Neural progenitor cell (in vitro differentiated cells): ENCODE measurements around the gene DTD1. TPM values are rescaled to one million over a fixed set of nuclear protein-coding genes. Genes with fewer than 3 reads are reported as not detected.

ENCODE experiments used
- DNase-seq: peaks from one replicate; pipeline ENCODE4 v3.0.0-alpha.2; 2016; ENCODE audit warnings: low spot score
- H2AFZ ChIP-seq: fragments of 200-600 bp; sonication (generic); replicated peaks from 2 replicates; pipeline ENCODE4 v1.6.1; 2016; ENCODE audit warnings: antibody characterized with exemption
- H3F3A ChIP-seq: fragments of 200-600 bp; sonication (generic); 2 replicates; pipeline ENCODE4 v1.6.1; 2016; ENCODE audit warnings: antibody characterized with exemption, low read depth
- H3K27ac ChIP-seq: fragments of 200-600 bp; sonication (generic); 2 replicates; pipeline ENCODE4 v1.5.1; 2016; ENCODE audit warnings: mild to moderate bottlenecking
- H3K27me3 ChIP-seq: fragments of 200-600 bp; sonication (generic); 2 replicates; pipeline ENCODE4 v1.6.1; 2016; ENCODE audit warnings: mild to moderate bottlenecking, moderate library complexity
- H3K36me3 ChIP-seq: fragments of 200-600 bp; sonication (generic); 2 replicates; pipeline ENCODE4 v1.5.1; 2016
- H3K4me1 ChIP-seq: fragments of 200-600 bp; sonication (generic); 2 replicates; pipeline ENCODE4 v1.6.1; 2016; ENCODE audit warnings: mixed run types
- H3K4me2 ChIP-seq: fragments of 200-600 bp; sonication (generic); 2 replicates; pipeline ENCODE4 v1.6.1; 2016
- H3K4me3 ChIP-seq: fragments of 200-600 bp; sonication (generic); 2 replicates; pipeline ENCODE4 v1.5.1; 2016
- H3K79me2 ChIP-seq: fragments of 200-600 bp; sonication (generic); 2 replicates; pipeline ENCODE4 v1.6.1; 2016; ENCODE audit warnings: low read depth
- H3K9ac ChIP-seq: fragments of 200-600 bp; sonication (generic); 2 replicates; pipeline ENCODE4 v1.6.1; 2016
- H3K9me3 ChIP-seq: fragments of 200-600 bp; sonication (generic); 2 replicates; pipeline ENCODE4 v1.5.1; 2016; ENCODE audit warnings: low read depth
- H4K20me1 ChIP-seq: fragments of 200-600 bp; sonication (generic); 2 replicates; pipeline ENCODE4 v1.6.1; 2016; ENCODE audit warnings: low read depth
- H3K27ac Mint-ChIP-seq: 3 replicates; pipeline ENCODE4 v1.8.0; 2021; ENCODE audit warnings: mixed read lengths
- H3K27me3 Mint-ChIP-seq: 2 replicates; pipeline ENCODE4 v1.8.0; 2022; ENCODE audit warnings: low read depth, mild to moderate bottlenecking, inconsistent platforms, moderate library complexity, mixed read lengths; ENCODE audit not compliant: insufficient read depth
- H3K36me3 Mint-ChIP-seq: 3 replicates; pipeline ENCODE4 v1.8.0; 2021; ENCODE audit warnings: mixed read lengths
- H3K4me1 Mint-ChIP-seq: 3 replicates; pipeline ENCODE4 v1.8.0; 2021; ENCODE audit warnings: mixed read lengths
- H3K4me3 Mint-ChIP-seq: 3 replicates; pipeline ENCODE4 v1.8.0; 2021; ENCODE audit warnings: mild to moderate bottlenecking, moderate library complexity, mixed read lengths
- H3K9me3 Mint-ChIP-seq: 3 replicates; pipeline ENCODE4 v1.8.0; 2020; ENCODE audit warnings: mixed read lengths
- CTCF ChIP-seq: fragments of 200-600 bp; sonication (generic); IDR thresholded peaks from 2 replicates; pipeline ENCODE4 v1.5.1; 2017; ENCODE audit warnings: antibody characterized with exemption, mild to moderate bottlenecking
- EZH2 ChIP-seq: fragments of 200-600 bp; sonication (generic); IDR thresholded peaks from 2 replicates; pipeline ENCODE4 v1.6.1; 2017; ENCODE audit warnings: antibody characterized with exemption, mild to moderate bottlenecking, moderate library complexity
- EZH2phosphoT487 ChIP-seq: fragments of 200-600 bp; sonication (generic); IDR thresholded peaks from 2 replicates; pipeline ENCODE4 v1.6.1; 2017; ENCODE audit warnings: antibody characterized with exemption
- total RNA-seq: library from RNA; depleted of rRNA; stranded (reverse); fragments of >200 nt; gene quantifications from 2 replicates; pipeline ENCODE4 v1.2.3, GENCODE V29; 2015; ENCODE audit warnings: low replicate concordance

Gene DTD1
- total RNA-seq, 1 donor from 2014 or later, result 92.6 TPM

DNA sequence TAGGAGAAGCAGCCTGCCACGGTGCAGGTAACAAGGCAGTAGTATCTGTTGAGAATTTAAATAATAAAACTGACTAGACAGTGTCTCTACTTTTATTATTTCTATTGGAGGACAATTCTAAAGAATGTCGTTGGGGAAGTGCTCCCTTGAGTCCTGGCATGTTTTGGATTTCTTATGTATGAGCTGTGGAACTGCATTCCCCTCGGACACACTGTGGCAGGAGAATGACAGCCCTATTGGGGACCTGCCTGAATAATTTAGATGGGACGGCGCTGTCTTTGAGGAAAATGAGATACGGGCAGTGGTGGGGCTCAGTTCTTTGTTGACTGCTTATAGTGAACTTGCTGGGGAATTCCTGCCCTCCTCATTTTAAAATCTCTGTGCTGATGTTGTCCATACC is 223.3 kb downstream of the DTD1 start:
- Mint-ChIP-seq H3K9me3 (no peaks in the 10 kb centered on the region), H3K36me3 (no peaks in the 10 kb centered on the region)
- DNase-seq, result no peak

DNA sequence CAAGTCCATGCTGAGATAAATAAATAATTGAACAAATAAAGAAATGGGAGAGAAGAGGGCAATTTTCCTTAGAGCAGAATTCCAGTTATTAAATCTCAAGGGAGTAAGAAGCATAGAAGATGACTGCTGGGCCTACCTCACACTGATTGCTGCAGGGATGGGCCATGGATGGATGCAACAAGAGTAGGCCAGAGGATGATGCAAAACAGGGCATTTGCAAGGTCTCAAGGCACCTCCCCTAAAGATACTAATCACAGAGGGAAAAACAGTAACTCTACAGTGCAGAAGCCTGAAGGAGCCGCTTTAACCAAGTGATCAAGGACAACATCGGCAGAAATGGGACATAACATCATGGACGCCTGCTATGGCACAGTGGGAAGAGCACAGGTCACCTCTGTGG is 224.1 kb downstream of the DTD1 start:
- TF ChIP-seq EZH2phosphoT487 (no peak), EZH2 (no peak), CTCF (no peak)
- no peak overlapping the region for H3K27ac ChIP-seq
- Mint-ChIP-seq H3K36me3 (no peaks in the 10 kb centered on the region), H3K27ac (no peak overlapping the region), H3K4me3 (no peak overlapping the region), H3K27me3 (no peaks in the 10 kb centered on the region), H3K9me3 (no peaks in the 10 kb centered on the region), H3K4me1 (no peaks in the 10 kb centered on the region)
- no peaks in the 10 kb centered on the region for H3K4me1 ChIP-seq
- no peak overlapping the region for H3K4me3 ChIP-seq
- no peak overlapping the region for H3K4me2 ChIP-seq
- H3K36me3 ChIP-seq, result no peaks in the 10 kb centered on the region
- no peaks in the 10 kb centered on the region for H4K20me1 ChIP-seq
- no peaks in the 10 kb centered on the region for H3K79me2 ChIP-seq
- H2AFZ ChIP-seq, result no peak overlapping the region
- no peak overlapping the region for H3K9ac ChIP-seq
- H3K9me3 ChIP-seq, result no peaks in the 10 kb centered on the region
- H3K27me3 ChIP-seq, result no peaks in the 10 kb centered on the region
- H3F3A ChIP-seq, result no peaks in the 10 kb centered on the region
- no peak for DNase-seq

More for the DNA sequence above, 223.3 kb downstream of the DTD1 start:
- H3K9me3 ChIP-seq, result no peaks in the 10 kb centered on the region
- H3K27me3 Mint-ChIP-seq, result no peaks in the 10 kb centered on the region
- H3K4me3 Mint-ChIP-seq, result no peak overlapping the region
- H4K20me1 ChIP-seq, result no peaks in the 10 kb centered on the region
- no peaks in the 10 kb centered on the region for H3K4me1 ChIP-seq
- no peaks in the 10 kb centered on the region for H3K27me3 ChIP-seq
- H3K36me3 ChIP-seq, result no peaks in the 10 kb centered on the region
- no peaks in the 10 kb centered on the region for H3K4me1 Mint-ChIP-seq
- no peak overlapping the region for H3K4me2 ChIP-seq
- H3K79me2 ChIP-seq, result no peaks in the 10 kb centered on the region
- no peak for TF ChIP-seq EZH2phosphoT487
- TF ChIP-seq EZH2, result no peak
- no peak overlapping the region for H3K27ac Mint-ChIP-seq
- H3F3A ChIP-seq, result no peaks in the 10 kb centered on the region
- no peak overlapping the region for H3K27ac ChIP-seq
- H3K4me3 ChIP-seq, result no peak overlapping the region
- H2AFZ ChIP-seq, result no peak overlapping the region
- no peak overlapping the region for H3K9ac ChIP-seq

DNA sequence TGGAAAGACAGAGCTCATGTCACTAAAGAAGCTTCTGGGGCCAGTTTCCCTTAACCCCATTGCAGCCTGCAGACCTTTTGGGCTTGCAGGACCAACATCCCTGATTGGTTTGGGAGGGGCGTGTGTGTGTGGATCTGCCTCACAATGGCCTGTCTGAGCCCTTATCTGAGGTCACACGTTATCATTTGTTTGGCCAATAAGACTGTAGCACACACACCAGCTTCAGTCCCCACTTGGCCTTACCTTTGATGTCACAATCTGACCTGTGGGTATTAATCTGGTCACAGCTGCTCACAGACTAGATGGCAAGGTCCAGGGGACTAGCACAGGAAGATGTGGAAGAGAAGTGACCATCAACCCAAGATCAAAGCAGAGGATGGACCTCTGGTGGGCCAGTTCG is 225.6 kb downstream of the DTD1 start, which contains the start of gene SCP2D1:
Gene SCP2D1, plus strand, starts transcription at position 301 of the 400 bp plus-strand sequence. Its CDS starts 33 bp downstream, at position 334.
- Mint-ChIP-seq H3K27me3 (peaks cover under 1% of the 10 kb centered on the region), H3K4me3 (no peak within 1 kb of the TSS), H3K36me3 (no peaks in the 10 kb centered on the region), H3K4me1 (no peaks in the 10 kb centered on the region), H3K27ac (no peak within 1 kb of the TSS), H3K9me3 (no peaks in the 10 kb centered on the region)
- Histone ChIP-seq H3F3A (no peaks in the 10 kb centered on the region), H4K20me1 (no peaks in the 10 kb centered on the region), H3K4me2 (no peak within 1 kb of the TSS), H3K9me3 (no peaks in the 10 kb centered on the region), H3K79me2 (no peaks in the 10 kb centered on the region), H3K27ac (no peak within 1 kb of the TSS), H3K4me1 (no peaks in the 10 kb centered on the region), H3K36me3 (no peaks in the 10 kb centered on the region), H3K27me3 (no peaks in the 10 kb centered on the region), H2AFZ (no peak within 1 kb of the TSS), H3K9ac (no peak within 1 kb of the TSS), H3K4me3 (no peak within 1 kb of the TSS)
- DNase-seq, result no peak
- TF ChIP-seq CTCF, result no peak
- TF ChIP-seq EZH2, result no peak
- TF ChIP-seq EZH2phosphoT487, result no peak

DNA sequence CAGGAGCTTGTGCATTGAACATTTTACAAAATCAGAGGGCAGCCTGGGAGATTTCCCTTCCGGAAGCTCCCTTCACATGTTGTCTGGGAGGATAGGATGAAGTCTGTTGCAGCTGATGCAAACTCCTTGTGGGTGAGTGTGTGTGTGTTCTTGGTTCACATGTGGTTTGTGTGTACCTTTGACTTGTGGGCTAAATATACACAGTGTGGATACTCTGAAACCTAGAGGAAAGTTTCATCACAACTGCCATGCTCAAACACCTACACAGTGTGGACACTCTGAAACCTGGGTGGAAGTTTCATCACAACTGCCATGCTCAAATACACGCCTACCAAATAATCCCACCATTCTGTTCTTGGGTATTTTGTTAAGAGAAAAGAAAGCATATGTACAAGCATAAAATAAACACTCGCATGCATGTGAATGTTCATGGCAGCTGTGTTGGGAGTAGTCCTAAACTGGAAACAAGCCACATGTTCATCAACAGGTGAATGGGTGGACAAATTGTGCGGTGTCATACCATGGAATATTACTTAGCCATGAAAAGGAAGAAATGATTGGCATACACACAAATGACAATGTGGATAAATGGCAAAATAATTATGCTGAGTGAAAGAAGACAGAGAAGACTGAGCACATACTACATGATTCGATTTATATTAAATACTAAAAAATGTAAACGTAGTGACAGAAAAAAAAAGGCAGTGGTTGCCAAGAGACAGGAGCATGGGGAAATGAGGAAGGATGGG is 227.5 kb downstream of the DTD1 start:
- no peaks in the 10 kb centered on the region for H3K4me1 ChIP-seq
- no peak overlapping the region for H3K27ac Mint-ChIP-seq
- H3K27ac ChIP-seq, result no peak overlapping the region
- H3K9me3 ChIP-seq, result no peaks in the 10 kb centered on the region
- no peaks in the 10 kb centered on the region for H4K20me1 ChIP-seq
- H3F3A ChIP-seq, result no peaks in the 10 kb centered on the region
- TF ChIP-seq EZH2 (no peak), EZH2phosphoT487 (no peak), CTCF (no peak)
- no peaks in the 10 kb centered on the region for H3K36me3 ChIP-seq
- H3K9ac ChIP-seq, result no peak overlapping the region
- DNase-seq, result no peak
- H3K9me3 Mint-ChIP-seq, result no peaks in the 10 kb centered on the region
- no peaks in the 10 kb centered on the region for H3K79me2 ChIP-seq
- peaks cover 7% of the 10 kb centered on the region for H3K27me3 Mint-ChIP-seq
- H3K4me2 ChIP-seq, result no peak overlapping the region
- H3K4me3 Mint-ChIP-seq, result no peak overlapping the region
- H3K4me3 ChIP-seq, result no peak overlapping the region
- H3K36me3 Mint-ChIP-seq, result no peaks in the 10 kb centered on the region
- peaks cover 1% of the 10 kb centered on the region for H3K4me1 Mint-ChIP-seq
- no peak overlapping the region for H2AFZ ChIP-seq
- no peaks in the 10 kb centered on the region for H3K27me3 ChIP-seq
